GM12878 (cell line): ENCODE measurements around the gene RPL31. TPM values are rescaled to one million over a fixed set of nuclear protein-coding genes. Genes with fewer than 3 reads are reported as not detected.

Experiments used
- ATAC-seq: fragments of 200-7000 bp; cut with Tn5 transposase; 3 replicates; pipeline ENCODE4 v1.9.1; 2020; ENCODE audit warnings: mild to moderate bottlenecking, moderate library complexity
- BruUV-seq: library from RNA; stranded (reverse); fragments of 400-500 nt; replicated peaks from 2 replicates; lab custom pipeline; 2021; lab: Mats Ljungman, UMichigan
- CTCF ChIA-PET: fragments of 300-600 bp; sonication (Branson Sonifier 250); formaldehyde crosslinking; extraction: SDS; loops from one replicate; lab custom pipeline; 2021; ENCODE audit warnings: inconsistent platforms; lab: Yijun Ruan, JAX
- POLR2A ChIA-PET: fragments of 350-600 bp; formaldehyde crosslinking; extraction: SDS; loops from one replicate; lab custom pipeline; 2021; ENCODE audit warnings: inconsistent platforms; lab: Charles Lee
- RAD21 ChIA-PET: fragments of 300-600 bp; sonication (Branson Sonifier 250); formaldehyde crosslinking; loops from one replicate; lab custom pipeline; 2023; ENCODE audit warnings: antibody characterized with exemption; ENCODE audit not compliant: unreplicated experiment; lab: Charles Lee
- SMC1A ChIA-PET: fragments of 300-600 bp; sonication (Branson Sonifier 250); formaldehyde crosslinking; loops from one replicate; lab custom pipeline; 2023; ENCODE audit not compliant: unreplicated experiment, uncharacterized antibody; lab: Charles Lee
- DNase-seq: peaks from one replicate; pipeline ENCODE4 v3.0.0-alpha.2; 2011; ENCODE audit warnings: low read depth, low spot score
- FAIRE-seq: peaks from 3 replicates; lab custom pipeline; 2011; peaks lifted over from hg19 to GRCh38; lab: Jason Lieb, UNC
- H2AFZ ChIP-seq: 2 replicates; pipeline ENCODE4 v1.6.0; 2011; ENCODE audit warnings: low read depth, low read length, control low read depth; ENCODE audit not compliant: control insufficient read depth
- H3K27ac ChIP-seq: 2 replicates; pipeline ENCODE4 v1.5.1; 2011; ENCODE audit warnings: control low read depth; ENCODE audit not compliant: control insufficient read depth, insufficient read depth
- H3K27me3 ChIP-seq, 2 experiments: replicated peaks in 1 of 2; 2 replicates each; pipeline versions ENCODE4 v1.6.0 to v1.6.1; 2011; ENCODE audit warnings: low read length in 1 of 2; ENCODE audit not compliant: control insufficient read depth in 2 of 2, insufficient read depth in 2 of 2
- H3K36me3 ChIP-seq, 2 experiments: 2 replicates each; pipeline ENCODE4 v1.5.1; 2011; ENCODE audit warnings: low read length in 1 of 2; ENCODE audit not compliant: control insufficient read depth in 2 of 2, insufficient read depth in 2 of 2
- H3K4me1 ChIP-seq: 2 replicates; pipeline ENCODE4 v1.6.1; 2011; ENCODE audit warnings: mild to moderate bottlenecking, low read length, moderate library complexity, mixed read lengths; ENCODE audit not compliant: control insufficient read depth, insufficient read depth
- H3K4me2 ChIP-seq: 2 replicates; pipeline ENCODE4 v1.6.0; 2011; ENCODE audit warnings: control low read depth; ENCODE audit not compliant: control insufficient read depth, insufficient read depth
- H3K4me3 ChIP-seq: fragments of 200-600 bp; sonication (generic); 2 replicates; pipeline ENCODE4 v1.5.1; 2016
- H3K79me2 ChIP-seq: 2 replicates; pipeline ENCODE4 v1.6.0; 2011; ENCODE audit warnings: low read length; ENCODE audit not compliant: control insufficient read depth, insufficient read depth
- H3K9ac ChIP-seq: 2 replicates; pipeline ENCODE4 v1.8.0; 2011; ENCODE audit warnings: low read length, control low read depth, mixed read lengths; ENCODE audit not compliant: control insufficient read depth, insufficient read depth
- H3K9me3 ChIP-seq: replicated peaks from 3 replicates; pipeline ENCODE4 v1.5.1; 2011; ENCODE audit warnings: mild to moderate bottlenecking, low read length; ENCODE audit not compliant: control insufficient read depth, insufficient read depth
- H4K20me1 ChIP-seq: 2 replicates; pipeline ENCODE4 v1.6.0; 2011; ENCODE audit not compliant: control insufficient read depth, insufficient read depth
- ATF7 ChIP-seq: fragments of 450-650 bp; IDR thresholded peaks from 2 replicates; pipeline ENCODE4 v1.6.1; 2016; ENCODE audit warnings: low read depth, mild to moderate bottlenecking
- BMI1 ChIP-seq: fragments of 450-650 bp; IDR thresholded peaks from 2 replicates; pipeline ENCODE4 v1.6.1; 2016; ENCODE audit warnings: mild to moderate bottlenecking, moderate library complexity, borderline replicate concordance
- CEBPB ChIP-seq, 2 experiments: fragments of 150-350 bp in 1 of 2; IDR thresholded peaks; 2 replicates each; pipeline ENCODE4 v1.6.1; 2012 to 2014; ENCODE audit warnings: low read depth in 2 of 2, low read length in 2 of 2, borderline replicate concordance in 1 of 2, inconsistent platforms in 1 of 2
- CREB1 ChIP-seq: IDR thresholded peaks from 2 replicates; pipeline ENCODE4 v1.6.1; 2012; ENCODE audit warnings: low read depth, mild to moderate bottlenecking, inconsistent platforms
- E2F4 ChIP-seq: IDR thresholded peaks from 2 replicates; pipeline ENCODE4 v1.6.1; 2012; ENCODE audit warnings: low read depth, low read length, improper control_type of control experiment
- EP300 ChIP-seq, 2 experiments: fragments of 150-350 bp in 1 of 2; IDR thresholded peaks; 2 replicates each; pipeline ENCODE4 v1.6.1; 2011 to 2012; ENCODE audit warnings: low read depth in 2 of 2, low read length in 2 of 2, borderline replicate concordance in 1 of 2, improper control_type of control experiment in 1 of 2, inconsistent platforms in 1 of 2; ENCODE audit not compliant: control insufficient read depth in 1 of 2
- GABPA ChIP-seq: IDR thresholded peaks from 2 replicates; pipeline ENCODE4 v1.6.1; 2014; ENCODE audit warnings: antibody characterized with exemption, low read depth, mild to moderate bottlenecking, inconsistent platforms
- HDAC6 ChIP-seq: fragments of 200-600 bp; sonication (generic); IDR thresholded peaks from one replicate; pipeline ENCODE4 v1.8.0; 2017; ENCODE audit warnings: antibody characterized with exemption; ENCODE audit not compliant: unreplicated experiment
- HSF1 ChIP-seq: fragments of 150-350 bp; IDR thresholded peaks from 2 replicates; pipeline ENCODE4 v1.6.1; 2014; ENCODE audit warnings: mild to moderate bottlenecking, low read depth, low read length
- IKZF2 ChIP-seq, 2 experiments: fragments of 450-650 bp; IDR thresholded peaks; 2 replicates each; pipeline ENCODE4 v1.6.1; 2017; ENCODE audit warnings: mild to moderate bottlenecking in 2 of 2, moderate library complexity in 2 of 2
- KAT2A ChIP-seq: conservative IDR thresholded peaks from 2 replicates; pipeline ENCODE4 v1.6.1; 2011; ENCODE audit warnings: low read depth, low read length; ENCODE audit not compliant: control insufficient read depth
- MTA2 ChIP-seq: fragments of 450-650 bp; IDR thresholded peaks from 2 replicates; pipeline ENCODE4 v1.6.1; 2016; ENCODE audit warnings: low read depth, mild to moderate bottlenecking, moderate library complexity
- SUZ12 ChIP-seq: fragments of 200-600 bp; sonication (generic); IDR thresholded peaks from one replicate; pipeline ENCODE4 v1.6.1; 2018; ENCODE audit warnings: antibody characterized with exemption, mild to moderate bottlenecking; ENCODE audit not compliant: unreplicated experiment
- TAF1 ChIP-seq: IDR thresholded peaks from 2 replicates; pipeline ENCODE4 v1.6.1; 2011; ENCODE audit warnings: mild to moderate bottlenecking, low read depth, low read length, borderline replicate concordance
- USF1 ChIP-seq: IDR thresholded peaks from 2 replicates; pipeline ENCODE4 v1.6.1; 2011; ENCODE audit warnings: borderline replicate concordance, low read depth, mild to moderate bottlenecking, moderate library complexity, mixed read lengths, low read length; ENCODE audit not compliant: insufficient read depth; ENCODE audit errors: extremely low read length
- WGBS: methylation state at CpG from one replicate; pipeline ENCODE4 v1.1.6; 2016; ENCODE audit warnings: low lambda C conversion rate; ENCODE audit not compliant: insufficient replicate concordance, insufficient coverage; ENCODE audit errors: missing lambda C conversion rate; 5-methylcytosine and 5-hydroxymethylcytosine counted together
- in situ Hi-C: fragments of 300-500 bp; cut with MboI; formaldehyde crosslinking; loops from 9 replicates; pipeline ENCODE4 v1.14.3; 2018; ENCODE audit warnings: mixed read lengths
- intact Hi-C: fragments of 100-400 bp; cut with micrococcal nuclease; formaldehyde crosslinking; loops from one replicate; pipeline ENCODE4 v1.14.2; 2022; ENCODE audit not compliant: unreplicated experiment
- polyA plus RNA-seq, 11 experiments: library from polyadenylated mRNA; depleted of rRNA in 4 of 11; unstranded in 6 of 11; stranded (reverse) in 5 of 11; fragments of >200 nt; fragmentation: Nextera tagmentation in 4 of 11; fragmentation: Illumina TruSeq in 1 of 11; extraction: Ambion mirVana in 4 of 11; extraction: Trizol in 1 of 11; gene quantifications; 1 replicate in 1 of 11; 2 replicates in 10 of 11; pipeline versions ENCODE4 v1.2.1 to v1.2.3, GENCODE V29; 2011 to 2016; ENCODE audit warnings: inconsistent platforms in 2 of 11, missing spikeins in 2 of 11, low read depth in 1 of 11
- total RNA-seq, 4 experiments: library from RNA; depleted of rRNA in 3 of 4; stranded (reverse); fragments of >200 nt in 3 of 4; fragmentation: Illumina TruSeq in 1 of 4; extraction: Trizol in 1 of 4; gene quantifications; 2 replicates each; pipeline versions ENCODE4 v1.2.1 to v1.2.3, GENCODE V29; 2013 to 2021

RPL31 gene
- total and polyA plus RNA-seq, 10 of the 15 experiments (the other 5 are each of a cell fraction or from before 2014, with no cell fraction given), result 1,643 to 8,551 (median 2,208) TPM

GRCh38 chr2:100998235-100998573 lies 3.9 kb upstream of the RPL31 start:
- FAIRE-seq (no peak), DNase-seq (no peak), ATAC-seq (no peak)
- no peaks in the 10 kb centered on the region; the same call in 2 of the 3 replicates for H3K9me3 ChIP-seq
- no peak overlapping the region for H2AFZ ChIP-seq
- ChIA-PET POLR2A (no interaction called here), SMC1A (no interaction called here), RAD21 (no interaction called here), CTCF (no interaction called here)
- in situ Hi-C loops, result loop anchor here (10.0 kb wide), 1 partner anchor 403 kb away; no protein-coding TSS in a partner anchor
- no peak overlapping the region for H3K4me2 ChIP-seq
- peaks cover 0 to 3% of the 10 kb centered on the region in 2 experiments; a peak in 1 of 4 replicates for H3K36me3 ChIP-seq
- peaks cover 12% of the 10 kb centered on the region for H3K79me2 ChIP-seq
- H3K27ac ChIP-seq, result no peak overlapping the region
- H3K9ac ChIP-seq, result no peak overlapping the region
- H3K4me1 ChIP-seq, result peaks cover 4% of the 10 kb centered on the region
- BruUV-seq, result no TSS peak
- 89% methylated on average over 6 of the region's 6 CpGs for WGBS
- TF ChIP-seq HDAC6 (no peak), E2F4 (no peak), BMI1 (no peak), GABPA (no peak), TAF1 (no peak), EP300 (IDR thresholded peaks at IDR 0.05; ENCODE audit: borderline replicate concordance in 1 of 2, control insufficient read depth in 1 of 2, low read depth in 2 of 2, low read length in 2 of 2) (no peak), SUZ12 (no peak), CREB1 (no peak), IKZF2 (IDR thresholded peaks at IDR 0.05) (no peak), MTA2 (no peak), CEBPB (IDR thresholded peaks at IDR 0.05; ENCODE audit: borderline replicate concordance in 1 of 2, low read depth in 2 of 2, low read length in 2 of 2) (no peak), HSF1 (no peak), ATF7 (no peak), USF1 (no peak), KAT2A (no peak)
- H3K4me3 ChIP-seq, result no peak overlapping the region
- intact Hi-C loops, result no loop called here
- no peaks in the 10 kb centered on the region; a peak in 1 of 4 replicates for H3K27me3 ChIP-seq
- H4K20me1 ChIP-seq, result no peaks in the 10 kb centered on the region
